WTC11 (cell line): ENCODE data around the gene CLPTM1L. TPM values are rescaled to one million over a fixed set of nuclear protein-coding genes. Genes with fewer than 3 reads are reported as not detected.

Experiments used
- RELA ChIP-seq: sonication (generic); formaldehyde crosslinking; IDR thresholded peaks from 2 replicates; pipeline ENCODE4 v1.8.1; 2022; ENCODE audit warnings: missing genetic modification reagents, mild to moderate bottlenecking, borderline replicate concordance
- SMAD4 ChIP-seq: sonication (generic); formaldehyde crosslinking; IDR thresholded peaks from 2 replicates; pipeline ENCODE4 v1.8.0; 2022; ENCODE audit warnings: mild to moderate bottlenecking, missing genetic modification reagents
- SP1 ChIP-seq: sonication (generic); formaldehyde crosslinking; conservative IDR thresholded peaks from 2 replicates; pipeline ENCODE4 v1.8.1; 2022; ENCODE audit warnings: missing genetic modification reagents
- TP53 ChIP-seq: sonication (generic); formaldehyde crosslinking; IDR thresholded peaks from 2 replicates; pipeline ENCODE4 v1.8.1; 2023; ENCODE audit warnings: mild to moderate bottlenecking, missing genetic modification reagents
- USF1 ChIP-seq: sonication (generic); formaldehyde crosslinking; IDR thresholded peaks from 2 replicates; pipeline ENCODE4 v1.8.0; 2022; ENCODE audit warnings: mild to moderate bottlenecking, missing genetic modification reagents
- microRNA-seq: library from miRNA; unstranded; fragments of <30 nt; microRNA quantifications from one replicate; pipeline ENCODE4 v1.2.0, GENCODE V29; 2022; ENCODE audit warnings: borderline number of aligned reads
- total RNA-seq: library from RNA; stranded (reverse); gene quantifications from 3 replicates; pipeline ENCODE4 v1.2.3, GENCODE V29; 2021

Gene CLPTM1L
- total RNA-seq, 1 experiment from 2014 or later = 92.8 TPM

DNA sequence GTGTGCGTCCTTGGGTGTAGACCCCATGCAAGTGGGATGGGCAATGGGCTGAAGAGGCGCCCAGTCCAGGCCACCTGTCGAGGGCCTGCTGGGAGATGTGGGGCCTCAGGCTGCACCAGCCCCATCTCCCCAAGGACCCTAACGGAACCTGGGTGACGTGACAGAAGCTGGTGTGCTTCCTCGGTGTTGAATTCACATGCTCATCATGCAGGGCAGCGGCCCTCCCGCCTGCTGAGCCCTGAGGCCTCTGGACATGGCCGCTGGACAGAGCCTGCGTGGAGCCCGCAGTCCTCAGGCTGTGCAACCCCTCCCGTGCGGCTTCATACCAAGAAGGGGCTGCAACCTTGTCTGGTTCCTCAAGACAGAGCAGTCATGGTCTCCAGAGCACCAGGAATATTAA, 76.8 kb downstream of the CLPTM1L start (continued):
- TF ChIP-seq SP1 (CRISPR knock-in tag) = no peak
- no peak for TF ChIP-seq SMAD4 (CRISPR knock-in tag)
- no peak for TF ChIP-seq TP53 (CRISPR knock-in tag)
- TF ChIP-seq RELA (CRISPR knock-in tag) = no peak
- TF ChIP-seq USF1 (CRISPR knock-in tag) = no peak

Small RNAs within 50 kb of the gene (microRNA-seq; reads per million reads assigned to microRNA genes)
- gene MIR4457 = not detected

Other genes with a start within 250 kb of the CLPTM1L start
- gene SLC12A7, start 233.0 kb downstream of the CLPTM1L start, total RNA-seq = 28.1 to 29.9 TPM (median 29.9 TPM) in 3 replicates
- 0.04 to 0.05 TPM in 2 of 3 replicates, not detected in the other for gene SLC6A19, start 143.5 kb downstream of the CLPTM1L start, total RNA-seq
- gene SLC6A18, start 119.7 kb downstream of the CLPTM1L start, total RNA-seq = not detected in 3 replicates
- gene TERT, start 50.0 kb downstream of the CLPTM1L start, total RNA-seq = 40.4 to 42.9 TPM (median 40.5 TPM) in 3 replicates
- 0.53 to 0.74 TPM (median 0.64 TPM) in 3 replicates for gene SLC6A3, start 100.3 kb upstream of the CLPTM1L start, total RNA-seq
- 206 to 215 TPM (median 210 TPM) in 3 replicates for gene LPCAT1, start 178.9 kb upstream of the CLPTM1L start, total RNA-seq